ENCODE data around the gene SOX10. TPM values are rescaled to one million over a fixed set of nuclear protein-coding genes. Genes with fewer than 3 reads are reported as not detected.
"Not testable (repeated sequence)": the region's sequence is repeated elsewhere in the genome, so short reads cannot be mapped to it uniquely, and the experiment has no call there.

The SOX10 gene
- total RNA-seq, 4 donors from 2014 or later: 7.8 to 45.2 (median 29.7) TPM

GRCh38 chr22:37967147-37967546 is 17.2 kb downstream of the SOX10 start:
- WGBS, 2 donors: 63 to 64% methylated on average over 1 of the region's 1 CpG
- DNase-seq (ENCODE audit: low spot score in 2 of 2): no peak
- intact Hi-C loops (cut with DNase I; ENCODE audit: low total_unique reads): loop anchor here (5.0 kb wide), 1 partner anchor 150 kb away; no protein-coding TSS in a partner anchor
- H3K4me3 ChIP-seq (ENCODE audit: low read depth, poor library complexity, severe bottlenecking): no peak overlapping the region
- TF ChIP-seq CTCF (IDR thresholded peaks at IDR 0.05): no peak
- no peak for TF ChIP-seq POLR2A (IDR thresholded peaks at IDR 0.05)

GRCh38 chr22:37965940-37966664 is 18.3 kb downstream of the SOX10 start:
- TF ChIP-seq CTCF (IDR thresholded peaks at IDR 0.05) (no peak), POLR2A (IDR thresholded peaks at IDR 0.05) (no peak)
- no peak overlapping the region for H3K4me3 ChIP-seq (ENCODE audit: low read depth, poor library complexity, severe bottlenecking)
- DNase-seq (ENCODE audit: low spot score in 2 of 2): no peak
- WGBS, 2 donors: 66 to 73% methylated on average over 9 of the region's 9 CpGs
- intact Hi-C loops (cut with DNase I; ENCODE audit: low total_unique reads): loop anchor here (5.0 kb wide), 1 partner anchor 149 kb away; no protein-coding TSS in a partner anchor

- intact Hi-C loops (cut with DNase I; ENCODE audit: low total_unique reads): no loop called here
- WGBS, 2 donors: 94 to 98% methylated on average over 4 of the region's 4 CpGs
- H3K4me3 ChIP-seq (ENCODE audit: low read depth, poor library complexity, severe bottlenecking): no peak overlapping the region
- no peak for TF ChIP-seq POLR2A (IDR thresholded peaks at IDR 0.05)
- no peak for TF ChIP-seq CTCF (IDR thresholded peaks at IDR 0.05)
- no peak for DNase-seq (ENCODE audit: low spot score in 2 of 2)
Measured at GRCh38 chr22:37961062-37961461, 23.3 kb downstream of the SOX10 start.

- WGBS, 2 donors: 98% methylated on average over 18 of the region's 18 CpGs
- intact Hi-C loops (cut with DNase I; ENCODE audit: low total_unique reads): no loop called here
- no peak overlapping the region for H3K4me3 ChIP-seq (ENCODE audit: low read depth, poor library complexity, severe bottlenecking)
- TF ChIP-seq CTCF (IDR thresholded peaks at IDR 0.05) (no peak), POLR2A (IDR thresholded peaks at IDR 0.05) (no peak)
- DNase-seq (ENCODE audit: low spot score in 2 of 2): no peak
Measured at GRCh38 chr22:37959231-37959825, 25.0 kb downstream of the SOX10 start.

GRCh38 chr22:37957232-37957631 is 27.1 kb downstream of the SOX10 start:
- no peak overlapping the region for H3K4me3 ChIP-seq (ENCODE audit: low read depth, poor library complexity, severe bottlenecking)
- intact Hi-C loops (cut with DNase I; ENCODE audit: low total_unique reads): no loop called here
- no peak for DNase-seq (ENCODE audit: low spot score in 2 of 2)
- TF ChIP-seq CTCF (IDR thresholded peaks at IDR 0.05): no peak
- no peak for TF ChIP-seq POLR2A (IDR thresholded peaks at IDR 0.05)
- WGBS, 2 donors: 70 to 82% methylated on average over 4 of the region's 4 CpGs

GRCh38 chr22:37955825-37956397 is 28.4 kb downstream of the SOX10 start:
- DNase-seq (ENCODE audit: low spot score in 2 of 2); H3K4me3 ChIP-seq (ENCODE audit: low read depth, poor library complexity, severe bottlenecking); intact Hi-C loops (cut with DNase I; ENCODE audit: low total_unique reads): not testable (repeated sequence)
- WGBS, 2 donors: 84 to 91% methylated on average over 15 of the region's 15 CpGs
